Chondrocyte (in vitro differentiated cells): ENCODE measurements around the gene STARD10. TPM values are rescaled to one million over a fixed set of nuclear protein-coding genes. Genes with fewer than 3 reads are reported as not detected.

Source experiments
- DNase-seq: peaks from one replicate; pipeline ENCODE4 v3.0.0; 2021; ENCODE audit warnings: mixed read lengths, low spot score
- H3K27ac Mint-ChIP-seq: one replicate; pipeline ENCODE4 v1.8.0; 2021; ENCODE audit warnings: mild to moderate bottlenecking, moderate library complexity, mixed read lengths; ENCODE audit not compliant: unreplicated experiment
- H3K27me3 Mint-ChIP-seq: 2 replicates; pipeline ENCODE4 v1.8.0; 2021; ENCODE audit warnings: low read depth, mixed read lengths
- H3K36me3 Mint-ChIP-seq: 2 replicates; pipeline ENCODE4 v1.8.0; 2021; ENCODE audit warnings: low read depth, mixed read lengths
- H3K4me1 Mint-ChIP-seq: 2 replicates; pipeline ENCODE4 v1.8.0; 2021; ENCODE audit warnings: low read depth, mild to moderate bottlenecking, mixed read lengths
- H3K4me3 Mint-ChIP-seq: one replicate; pipeline ENCODE4 v1.8.0; 2021; ENCODE audit warnings: mild to moderate bottlenecking, moderate library complexity, mixed read lengths; ENCODE audit not compliant: unreplicated experiment
- H3K9me3 Mint-ChIP-seq: 2 replicates; pipeline ENCODE4 v1.8.0; 2021; ENCODE audit warnings: low read depth, mixed read lengths
- total RNA-seq: library from RNA; stranded (reverse); gene quantifications from 3 replicates; pipeline ENCODE4 v1.2.1, GENCODE V29; 2021
- TF ChIP-seq, protein P1 (sequence below): fragments of 200-600 bp; sonication (generic); IDR thresholded peaks from 2 replicates; pipeline ENCODE4 v1.5.0; 2021; ENCODE audit warnings: antibody characterized with exemption, mild to moderate bottlenecking, moderate library complexity

Gene STARD10
- total RNA-seq, 1 donor from 2014 or later = 79.4 TPM

GRCh38 chr11:72739240-72740059 lies 54.4 kb downstream of the STARD10 start:
- Mint-ChIP-seq H3K27me3 (no peaks in the 10 kb centered on the region), H3K4me3 (no peak overlapping the region), H3K9me3 (no peaks in the 10 kb centered on the region), H3K27ac (no peak overlapping the region), H3K36me3 (no peaks in the 10 kb centered on the region), H3K4me1 (peaks cover 44% of the 10 kb centered on the region)
- TF ChIP-seq, protein P1, sequence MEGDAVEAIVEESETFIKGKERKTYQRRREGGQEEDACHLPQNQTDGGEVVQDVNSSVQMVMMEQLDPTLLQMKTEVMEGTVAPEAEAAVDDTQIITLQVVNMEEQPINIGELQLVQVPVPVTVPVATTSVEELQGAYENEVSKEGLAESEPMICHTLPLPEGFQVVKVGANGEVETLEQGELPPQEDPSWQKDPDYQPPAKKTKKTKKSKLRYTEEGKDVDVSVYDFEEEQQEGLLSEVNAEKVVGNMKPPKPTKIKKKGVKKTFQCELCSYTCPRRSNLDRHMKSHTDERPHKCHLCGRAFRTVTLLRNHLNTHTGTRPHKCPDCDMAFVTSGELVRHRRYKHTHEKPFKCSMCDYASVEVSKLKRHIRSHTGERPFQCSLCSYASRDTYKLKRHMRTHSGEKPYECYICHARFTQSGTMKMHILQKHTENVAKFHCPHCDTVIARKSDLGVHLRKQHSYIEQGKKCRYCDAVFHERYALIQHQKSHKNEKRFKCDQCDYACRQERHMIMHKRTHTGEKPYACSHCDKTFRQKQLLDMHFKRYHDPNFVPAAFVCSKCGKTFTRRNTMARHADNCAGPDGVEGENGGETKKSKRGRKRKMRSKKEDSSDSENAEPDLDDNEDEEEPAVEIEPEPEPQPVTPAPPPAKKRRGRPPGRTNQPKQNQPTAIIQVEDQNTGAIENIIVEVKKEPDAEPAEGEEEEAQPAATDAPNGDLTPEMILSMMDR = no peak
- no peak for DNase-seq

DNA sequence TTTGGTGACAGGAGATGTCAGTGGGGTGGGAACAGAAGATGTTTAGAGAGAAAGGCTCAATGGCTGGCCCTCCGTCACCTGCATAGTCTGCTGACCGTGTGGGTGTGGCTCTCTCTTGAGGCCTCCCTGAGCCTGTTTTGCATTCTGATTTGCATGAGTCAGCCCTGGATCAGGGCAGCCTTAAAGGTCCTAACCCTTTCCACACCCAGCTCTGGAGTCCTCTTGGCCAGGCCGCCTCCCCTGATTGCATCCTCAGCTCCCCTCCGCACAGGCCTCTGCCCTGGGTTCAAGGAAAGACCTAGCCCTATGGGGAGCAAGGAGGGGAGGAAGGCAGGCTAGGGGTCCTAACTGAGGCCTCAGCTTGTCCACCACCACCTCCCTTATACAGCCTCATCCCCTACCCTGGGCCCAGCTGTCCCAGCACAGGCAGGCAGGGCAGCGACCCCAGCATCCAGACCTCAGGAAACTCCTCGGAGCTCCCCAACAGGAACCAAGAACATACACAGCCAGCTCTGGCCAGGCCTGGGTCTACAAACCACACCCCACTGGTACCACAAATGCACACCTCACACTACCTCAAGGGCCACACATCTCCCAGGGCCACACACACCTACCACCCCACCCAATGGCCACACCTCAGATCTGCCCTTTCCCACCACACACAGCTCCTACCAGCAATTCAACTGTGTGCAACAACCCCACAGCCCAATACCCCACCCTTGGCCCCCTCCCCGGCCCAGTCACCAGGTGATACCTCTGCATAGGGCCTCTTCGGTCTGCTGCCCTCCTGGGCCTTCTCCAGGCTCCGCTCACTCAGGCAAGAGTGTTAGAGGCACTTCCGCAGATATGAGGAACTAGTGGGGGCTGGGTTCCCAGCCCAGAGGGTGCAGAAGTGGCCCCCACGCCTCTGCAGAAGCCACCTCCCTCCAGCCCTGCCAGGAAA lies 55.4 kb downstream of the STARD10 start:
- no peaks in the 10 kb centered on the region for H3K27me3 Mint-ChIP-seq
- H3K9me3 Mint-ChIP-seq = no peaks in the 10 kb centered on the region
- DNase-seq = no peak
- no peaks in the 10 kb centered on the region for H3K36me3 Mint-ChIP-seq
- H3K27ac Mint-ChIP-seq = no peak overlapping the region
- peaks cover 38% of the 10 kb centered on the region for H3K4me1 Mint-ChIP-seq
- TF ChIP-seq, protein P1 = no peak
- no peak overlapping the region for H3K4me3 Mint-ChIP-seq

DNA sequence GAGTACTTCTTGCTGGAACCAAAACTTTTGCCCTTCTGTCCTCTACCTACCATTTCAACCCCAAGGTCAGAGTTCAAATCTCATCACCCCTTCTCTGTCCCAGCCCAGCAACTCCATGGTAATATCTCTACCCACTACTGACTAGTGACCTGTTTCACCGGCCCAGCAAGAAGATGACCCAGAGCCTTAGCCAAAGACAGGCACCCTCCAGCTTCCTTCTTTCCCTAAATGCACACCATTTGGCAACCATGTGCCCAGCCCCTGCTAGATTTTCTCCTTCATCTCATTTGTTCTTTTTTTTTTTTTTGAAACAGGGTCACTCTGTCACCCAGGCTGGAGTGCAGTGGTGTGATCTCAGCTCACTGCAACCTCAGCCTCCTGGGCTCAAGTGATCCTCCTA lies 56.5 kb downstream of the STARD10 start:
- Mint-ChIP-seq H3K27ac (no peak overlapping the region), H3K27me3 (no peaks in the 10 kb centered on the region), H3K36me3 (no peaks in the 10 kb centered on the region), H3K4me3 (no peak overlapping the region), H3K4me1 (peaks cover 37% of the 10 kb centered on the region), H3K9me3 (no peaks in the 10 kb centered on the region)
- TF ChIP-seq, protein P1 = no peak
- DNase-seq = no peak

GRCh38 chr11:72736452-72737069 lies 57.3 kb downstream of the STARD10 start:
- TF ChIP-seq, protein P1 = no peak
- peaks cover under 1% of the 10 kb centered on the region for H3K9me3 Mint-ChIP-seq
- peaks cover under 1% of the 10 kb centered on the region for H3K36me3 Mint-ChIP-seq
- no peak overlapping the region for H3K4me3 Mint-ChIP-seq
- peaks cover 30% of the 10 kb centered on the region for H3K4me1 Mint-ChIP-seq
- no peaks in the 10 kb centered on the region for H3K27me3 Mint-ChIP-seq
- DNase-seq = no peak
- peak overlapping the region; percentile 13 for H3K27ac Mint-ChIP-seq
